ENCODE measurements around the gene BUD31.
A peak's percentile ranks its signal among the peaks of the same experiment; 100 is the strongest.
"Not testable (repeated sequence)": the region's sequence is repeated elsewhere in the genome, so short reads cannot be mapped to it uniquely, and the experiment has no call there.

The BUD31 gene

DNA sequence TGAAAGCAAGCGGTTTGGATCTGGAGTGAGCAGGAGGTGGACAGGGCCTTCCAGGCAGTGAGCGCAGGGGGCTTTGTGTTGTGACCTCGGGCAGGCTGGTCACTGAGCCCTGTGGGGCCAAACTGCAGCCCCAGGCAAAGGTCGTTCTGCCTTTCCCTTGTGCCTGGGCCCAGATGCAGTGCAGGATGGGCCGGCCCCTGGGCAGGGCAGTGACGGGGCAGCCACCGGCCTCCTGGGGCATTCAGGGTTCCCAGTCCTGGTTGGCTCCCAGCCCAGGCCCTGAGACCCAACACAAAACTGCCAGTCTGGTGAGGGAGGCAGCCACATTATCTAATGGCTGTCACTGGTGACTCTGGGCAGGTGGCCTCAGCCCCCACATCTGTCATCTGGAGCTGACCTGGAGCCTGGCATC lies 27.1 kb upstream of the BUD31 start:
- Histone ChIP-seq H3K9ac (ENCODE audit: low read length in 2 of 2) (no peak overlapping the region), H3K4me1 (ENCODE audit: control insufficient read depth, insufficient read depth, low read length) (peaks cover 26% of the 10 kb centered on the region), H3K27ac (ENCODE audit: low read length) (no peak overlapping the region), H3K4me3 (ENCODE audit: low read length in 2 of 2) (no peak overlapping the region), H3K27me3 (ENCODE audit: control insufficient read depth in 1 of 2, insufficient read depth in 2 of 2, low read length in 2 of 2) (no peaks in the 10 kb centered on the region), H3K9me3 (ENCODE audit: control insufficient read depth in 2 of 2, low read length in 2 of 2) (no peaks in the 10 kb centered on the region), H3K36me3 (ENCODE audit: control insufficient read depth in 2 of 2, insufficient read depth in 2 of 2, low read length in 2 of 2) (peaks cover 5 to 6% of the 10 kb centered on the region in 2 donors)

- Histone ChIP-seq H3K9ac (ENCODE audit: low read length in 2 of 2) (no peak overlapping the region), H3K4me3 (ENCODE audit: low read length in 2 of 2) (no peak overlapping the region), H3K4me1 (ENCODE audit: control insufficient read depth, insufficient read depth, low read length) (peaks cover 26% of the 10 kb centered on the region), H3K27me3 (ENCODE audit: control insufficient read depth in 1 of 2, insufficient read depth in 2 of 2, low read length in 2 of 2) (no peaks in the 10 kb centered on the region), H3K9me3 (ENCODE audit: control insufficient read depth in 2 of 2, low read length in 2 of 2) (no peaks in the 10 kb centered on the region), H3K36me3 (ENCODE audit: control insufficient read depth in 2 of 2, insufficient read depth in 2 of 2, low read length in 2 of 2) (peaks cover 6 to 8% of the 10 kb centered on the region in 2 donors), H3K27ac (ENCODE audit: low read length) (no peak overlapping the region)
These were observed 25.6 kb upstream of the BUD31 start for GRCh38 chr7:99383203-99383602.

GRCh38 chr7:99383791-99384370 lies 24.9 kb upstream of the BUD31 start:
- H3K27ac ChIP-seq (ENCODE audit: low read length) = no peak overlapping the region
- H3K4me1 ChIP-seq (ENCODE audit: control insufficient read depth, insufficient read depth, low read length) = peaks cover 25% of the 10 kb centered on the region
- H3K4me3 ChIP-seq (ENCODE audit: low read length in 2 of 2) = no peak overlapping the region
- no peaks in the 10 kb centered on the region for H3K9me3 ChIP-seq (ENCODE audit: control insufficient read depth in 2 of 2, low read length in 2 of 2)
- peaks cover 6 to 8% of the 10 kb centered on the region in 2 donors for H3K36me3 ChIP-seq (ENCODE audit: control insufficient read depth in 2 of 2, insufficient read depth in 2 of 2, low read length in 2 of 2)
- H3K9ac ChIP-seq (ENCODE audit: low read length in 2 of 2) = no peak overlapping the region
- H3K27me3 ChIP-seq (ENCODE audit: control insufficient read depth in 1 of 2, insufficient read depth in 2 of 2, low read length in 2 of 2) = no peaks in the 10 kb centered on the region

DNA sequence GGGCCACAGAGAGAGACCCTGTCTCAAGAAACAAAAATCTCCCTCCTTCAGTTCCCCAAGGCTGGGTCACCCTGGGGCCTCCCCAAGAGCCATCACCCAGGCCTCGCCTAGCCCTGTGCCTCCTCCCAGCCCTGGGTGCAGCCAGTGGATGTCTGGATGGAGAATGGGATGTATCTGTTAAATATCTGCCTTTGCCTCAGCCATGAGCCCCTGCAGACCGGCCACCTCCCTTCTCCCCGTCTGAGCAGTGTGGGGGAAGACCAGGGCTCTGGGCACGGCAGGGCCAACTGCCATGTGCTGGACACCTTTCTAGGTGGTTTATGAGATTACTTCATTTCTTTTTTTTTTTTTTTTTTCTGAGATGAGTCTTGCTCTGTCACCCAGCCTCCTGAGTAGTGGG lies 24.2 kb upstream of the BUD31 start:
- Histone ChIP-seq H3K4me3 (ENCODE audit: low read length in 2 of 2) (no peak overlapping the region), H3K4me1 (ENCODE audit: control insufficient read depth, insufficient read depth, low read length) (peaks cover 19% of the 10 kb centered on the region), H3K9me3 (ENCODE audit: control insufficient read depth in 2 of 2, low read length in 2 of 2) (no peaks in the 10 kb centered on the region), H3K27me3 (ENCODE audit: control insufficient read depth in 1 of 2, insufficient read depth in 2 of 2, low read length in 2 of 2) (no peaks in the 10 kb centered on the region), H3K27ac (ENCODE audit: low read length) (no peak overlapping the region), H3K9ac (ENCODE audit: low read length in 2 of 2) (no peak overlapping the region), H3K36me3 (ENCODE audit: control insufficient read depth in 2 of 2, insufficient read depth in 2 of 2, low read length in 2 of 2) (peaks cover 6 to 8% of the 10 kb centered on the region in 2 donors)

GRCh38 chr7:99385564-99385963 lies 23.2 kb upstream of the BUD31 start:
- Histone ChIP-seq H3K27me3 (ENCODE audit: control insufficient read depth in 1 of 2, insufficient read depth in 2 of 2, low read length in 2 of 2) (no peaks in the 10 kb centered on the region), H3K36me3 (ENCODE audit: control insufficient read depth in 2 of 2, insufficient read depth in 2 of 2, low read length in 2 of 2) (peaks cover 8 to 11% of the 10 kb centered on the region in 2 donors), H3K4me3 (ENCODE audit: low read length in 2 of 2) (no peak overlapping the region), H3K9ac (ENCODE audit: low read length in 2 of 2) (no peak overlapping the region), H3K4me1 (ENCODE audit: control insufficient read depth, insufficient read depth, low read length) (peaks cover 8% of the 10 kb centered on the region), H3K9me3 (ENCODE audit: control insufficient read depth in 2 of 2, low read length in 2 of 2) (no peaks in the 10 kb centered on the region), H3K27ac (ENCODE audit: low read length) (no peak overlapping the region)

DNA sequence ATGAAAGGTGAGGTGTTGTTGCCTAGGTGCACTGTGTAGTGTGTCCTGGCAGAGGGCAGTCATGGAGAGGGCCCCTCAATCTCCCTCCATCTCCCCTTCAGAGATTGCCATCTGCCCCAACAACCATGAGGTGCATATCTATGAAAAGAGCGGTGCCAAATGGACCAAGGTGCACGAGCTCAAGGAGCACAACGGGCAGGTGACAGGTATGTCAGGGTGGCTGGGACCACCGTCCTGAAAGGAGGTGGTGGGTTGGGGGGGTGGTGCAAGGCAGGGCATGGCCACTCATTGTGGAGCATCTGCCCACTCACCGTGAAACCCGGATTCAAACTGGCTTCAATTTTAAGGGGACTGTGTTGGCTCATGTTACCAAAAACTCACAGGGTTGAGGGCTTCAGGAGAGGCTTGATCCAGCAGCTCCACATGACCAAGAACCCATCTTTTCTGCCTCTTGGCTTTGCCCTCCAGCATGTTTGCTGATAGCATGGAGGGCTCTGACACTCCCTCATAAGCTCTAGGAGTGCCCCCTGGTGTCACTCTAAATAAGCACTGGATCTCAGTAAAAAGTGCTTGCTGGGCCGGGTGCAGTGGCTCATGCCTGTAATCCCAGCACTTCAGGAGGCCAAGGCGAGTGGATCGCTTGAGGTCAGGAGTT lies 22.1 kb upstream of the BUD31 start:
- Histone ChIP-seq H3K9me3 (ENCODE audit: control insufficient read depth in 2 of 2, low read length in 2 of 2) (no peaks in the 10 kb centered on the region), H3K4me3 (ENCODE audit: low read length in 2 of 2) (no peak overlapping the region), H3K4me1 (ENCODE audit: control insufficient read depth, insufficient read depth, low read length) (no peaks in the 10 kb centered on the region), H3K36me3 (ENCODE audit: control insufficient read depth in 2 of 2, insufficient read depth in 2 of 2, low read length in 2 of 2) (peaks cover 8 to 15% of the 10 kb centered on the region in 2 donors), H3K27me3 (ENCODE audit: control insufficient read depth in 1 of 2, insufficient read depth in 2 of 2, low read length in 2 of 2) (no peaks in the 10 kb centered on the region), H3K9ac (ENCODE audit: low read length in 2 of 2) (no peak overlapping the region), H3K27ac (ENCODE audit: low read length) (no peak overlapping the region)

DNA sequence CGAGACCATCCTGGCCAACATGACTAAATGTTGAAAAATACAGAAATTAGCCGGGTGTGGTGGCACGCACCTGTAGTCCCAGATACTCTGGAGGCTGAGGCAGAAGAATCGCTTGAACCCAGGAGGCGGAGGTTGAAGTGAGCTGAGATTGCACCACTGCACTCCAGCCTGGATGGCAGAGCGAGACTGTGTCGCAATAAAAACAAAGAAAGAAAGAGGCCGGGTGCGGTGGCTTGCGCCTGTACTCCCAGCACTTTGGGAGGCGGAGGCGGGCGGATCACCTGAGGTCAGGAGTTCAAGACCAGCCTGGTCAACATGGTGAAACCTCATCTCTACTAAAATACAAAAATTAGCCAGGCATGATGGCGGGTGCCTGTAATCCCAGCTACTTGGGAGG lies 21.5 kb upstream of the BUD31 start:
- peaks cover 8 to 15% of the 10 kb centered on the region in 2 donors for H3K36me3 ChIP-seq (ENCODE audit: control insufficient read depth in 2 of 2, insufficient read depth in 2 of 2, low read length in 2 of 2)
- H3K9ac ChIP-seq (ENCODE audit: low read length in 2 of 2); H3K27ac ChIP-seq (ENCODE audit: low read length); H3K9me3 ChIP-seq (ENCODE audit: control insufficient read depth in 2 of 2, low read length in 2 of 2); H3K27me3 ChIP-seq (ENCODE audit: control insufficient read depth in 1 of 2, insufficient read depth in 2 of 2, low read length in 2 of 2); H3K4me1 ChIP-seq (ENCODE audit: control insufficient read depth, insufficient read depth, low read length); H3K4me3 ChIP-seq (ENCODE audit: low read length in 2 of 2): not testable (repeated sequence)

- Histone ChIP-seq H3K36me3 (ENCODE audit: control insufficient read depth in 2 of 2, insufficient read depth in 2 of 2, low read length in 2 of 2) (peaks cover 8 to 15% of the 10 kb centered on the region in 2 donors), H3K4me3 (ENCODE audit: low read length in 2 of 2) (no peak overlapping the region), H3K9me3 (ENCODE audit: control insufficient read depth in 2 of 2, low read length in 2 of 2) (no peaks in the 10 kb centered on the region), H3K9ac (ENCODE audit: low read length in 2 of 2) (no peak overlapping the region), H3K27me3 (ENCODE audit: control insufficient read depth in 1 of 2, insufficient read depth in 2 of 2, low read length in 2 of 2) (no peaks in the 10 kb centered on the region), H3K4me1 (ENCODE audit: control insufficient read depth, insufficient read depth, low read length) (peaks cover 11% of the 10 kb centered on the region), H3K27ac (ENCODE audit: low read length) (no peak overlapping the region)
These were observed 20.9 kb upstream of the BUD31 start for GRCh38 chr7:99387912-99388311.

- Histone ChIP-seq H3K9ac (ENCODE audit: low read length in 2 of 2) (no peak overlapping the region), H3K4me3 (ENCODE audit: low read length in 2 of 2) (no peak overlapping the region), H3K9me3 (ENCODE audit: control insufficient read depth in 2 of 2, low read length in 2 of 2) (no peaks in the 10 kb centered on the region), H3K27me3 (ENCODE audit: control insufficient read depth in 1 of 2, insufficient read depth in 2 of 2, low read length in 2 of 2) (no peaks in the 10 kb centered on the region), H3K4me1 (ENCODE audit: control insufficient read depth, insufficient read depth, low read length) (peaks cover 23% of the 10 kb centered on the region), H3K27ac (ENCODE audit: low read length) (no peak overlapping the region), H3K36me3 (ENCODE audit: control insufficient read depth in 2 of 2, insufficient read depth in 2 of 2, low read length in 2 of 2) (peaks cover 8 to 15% of the 10 kb centered on the region in 2 donors)
These were observed 19.0 kb upstream of the BUD31 start for GRCh38 chr7:99389772-99390171.

GRCh38 chr7:99390941-99391602 lies 17.7 kb upstream of the BUD31 start:
- Histone ChIP-seq H3K4me1 (ENCODE audit: control insufficient read depth, insufficient read depth, low read length) (peaks cover 23% of the 10 kb centered on the region), H3K36me3 (ENCODE audit: control insufficient read depth in 2 of 2, insufficient read depth in 2 of 2, low read length in 2 of 2) (peaks cover 11 to 15% of the 10 kb centered on the region in 2 donors), H3K9me3 (ENCODE audit: control insufficient read depth in 2 of 2, low read length in 2 of 2) (no peaks in the 10 kb centered on the region), H3K4me3 (ENCODE audit: low read length in 2 of 2) (no peak overlapping the region), H3K9ac (ENCODE audit: low read length in 2 of 2) (no peak overlapping the region), H3K27me3 (ENCODE audit: control insufficient read depth in 1 of 2, insufficient read depth in 2 of 2, low read length in 2 of 2) (no peaks in the 10 kb centered on the region), H3K27ac (ENCODE audit: low read length) (no peak overlapping the region)

DNA sequence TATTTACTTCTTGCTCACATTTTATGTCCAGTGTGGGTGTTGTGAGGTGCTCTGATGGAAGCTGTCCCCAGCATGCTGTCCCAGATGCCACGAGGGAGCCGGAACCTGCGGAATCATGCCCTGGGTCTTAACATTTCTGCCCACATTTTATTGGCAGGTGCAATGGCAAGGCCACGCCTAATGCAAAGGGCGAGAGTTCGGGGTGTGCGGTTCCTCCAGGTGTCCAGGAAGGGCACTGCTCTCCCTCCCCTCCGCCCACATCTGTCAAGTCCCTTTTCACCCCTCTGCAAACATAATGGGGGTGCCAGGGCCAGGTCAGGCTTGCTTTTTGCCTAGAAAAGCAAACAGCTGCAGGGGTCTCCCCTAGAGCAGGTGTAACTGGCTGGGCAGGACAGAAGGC lies 16.7 kb upstream of the BUD31 start:
- peak overlapping the region in 1 of 2 donors; percentile 81 for H3K4me3 ChIP-seq (ENCODE audit: low read length in 2 of 2)
- peaks cover 23% of the 10 kb centered on the region for H3K4me1 ChIP-seq (ENCODE audit: control insufficient read depth, insufficient read depth, low read length)
- H3K27me3 ChIP-seq (ENCODE audit: control insufficient read depth in 1 of 2, insufficient read depth in 2 of 2, low read length in 2 of 2) = no peaks in the 10 kb centered on the region
- H3K36me3 ChIP-seq (ENCODE audit: control insufficient read depth in 2 of 2, insufficient read depth in 2 of 2, low read length in 2 of 2) = peaks cover 4 to 16% of the 10 kb centered on the region in 2 donors
- no peak overlapping the region for H3K9ac ChIP-seq (ENCODE audit: low read length in 2 of 2)
- no peak overlapping the region for H3K27ac ChIP-seq (ENCODE audit: low read length)
- no peaks in the 10 kb centered on the region for H3K9me3 ChIP-seq (ENCODE audit: control insufficient read depth in 2 of 2, low read length in 2 of 2)

All from stomach smooth muscle (tissue), 2 donors.